Measurements from ENCODE around the gene MGAT4C. TPM values are rescaled to one million over a fixed set of nuclear protein-coding genes. Genes with fewer than 3 reads are reported as not detected.
"Not testable (repeated sequence)": the region's sequence is repeated elsewhere in the genome, so short reads cannot be mapped to it uniquely, and the experiment has no call there.

MGAT4C gene
- total RNA-seq, 1 donor from 2014 or later = 0.53 TPM

- H3K27me3 Mint-ChIP-seq = no peaks in the 10 kb centered on the region
- TF ChIP-seq, protein P1, sequence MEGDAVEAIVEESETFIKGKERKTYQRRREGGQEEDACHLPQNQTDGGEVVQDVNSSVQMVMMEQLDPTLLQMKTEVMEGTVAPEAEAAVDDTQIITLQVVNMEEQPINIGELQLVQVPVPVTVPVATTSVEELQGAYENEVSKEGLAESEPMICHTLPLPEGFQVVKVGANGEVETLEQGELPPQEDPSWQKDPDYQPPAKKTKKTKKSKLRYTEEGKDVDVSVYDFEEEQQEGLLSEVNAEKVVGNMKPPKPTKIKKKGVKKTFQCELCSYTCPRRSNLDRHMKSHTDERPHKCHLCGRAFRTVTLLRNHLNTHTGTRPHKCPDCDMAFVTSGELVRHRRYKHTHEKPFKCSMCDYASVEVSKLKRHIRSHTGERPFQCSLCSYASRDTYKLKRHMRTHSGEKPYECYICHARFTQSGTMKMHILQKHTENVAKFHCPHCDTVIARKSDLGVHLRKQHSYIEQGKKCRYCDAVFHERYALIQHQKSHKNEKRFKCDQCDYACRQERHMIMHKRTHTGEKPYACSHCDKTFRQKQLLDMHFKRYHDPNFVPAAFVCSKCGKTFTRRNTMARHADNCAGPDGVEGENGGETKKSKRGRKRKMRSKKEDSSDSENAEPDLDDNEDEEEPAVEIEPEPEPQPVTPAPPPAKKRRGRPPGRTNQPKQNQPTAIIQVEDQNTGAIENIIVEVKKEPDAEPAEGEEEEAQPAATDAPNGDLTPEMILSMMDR (IDR thresholded peaks at IDR 0.05; ENCODE audit: unreplicated experiment) = no peak
- H3K4me1 Mint-ChIP-seq (ENCODE audit: low read depth) = no peaks in the 10 kb centered on the region
- DNase-seq (ENCODE audit: low spot score, unreplicated experiment) = no peak
- no peak overlapping the region for H3K4me3 Mint-ChIP-seq (ENCODE audit: low read depth)
- H3K27ac Mint-ChIP-seq = no peak overlapping the region
- H3K9me3 Mint-ChIP-seq (ENCODE audit: low read depth) = no peaks in the 10 kb centered on the region
- no peaks in the 10 kb centered on the region for H3K36me3 Mint-ChIP-seq (ENCODE audit: insufficient read depth)
Observed at GRCh38 chr12:86097161-86097560, 159.0 kb downstream of the MGAT4C start.

GRCh38 chr12:86091681-86092080 lies 164.5 kb downstream of the MGAT4C start:
- Mint-ChIP-seq H3K9me3 (ENCODE audit: low read depth) (no peaks in the 10 kb centered on the region), H3K36me3 (ENCODE audit: insufficient read depth) (no peaks in the 10 kb centered on the region), H3K4me3 (ENCODE audit: low read depth) (no peak overlapping the region), H3K4me1 (ENCODE audit: low read depth) (no peaks in the 10 kb centered on the region), H3K27ac (no peak overlapping the region), H3K27me3 (no peaks in the 10 kb centered on the region)
- TF ChIP-seq, protein P1 (IDR thresholded peaks at IDR 0.05; ENCODE audit: unreplicated experiment) = no peak
- no peak for DNase-seq (ENCODE audit: low spot score, unreplicated experiment)

DNA sequence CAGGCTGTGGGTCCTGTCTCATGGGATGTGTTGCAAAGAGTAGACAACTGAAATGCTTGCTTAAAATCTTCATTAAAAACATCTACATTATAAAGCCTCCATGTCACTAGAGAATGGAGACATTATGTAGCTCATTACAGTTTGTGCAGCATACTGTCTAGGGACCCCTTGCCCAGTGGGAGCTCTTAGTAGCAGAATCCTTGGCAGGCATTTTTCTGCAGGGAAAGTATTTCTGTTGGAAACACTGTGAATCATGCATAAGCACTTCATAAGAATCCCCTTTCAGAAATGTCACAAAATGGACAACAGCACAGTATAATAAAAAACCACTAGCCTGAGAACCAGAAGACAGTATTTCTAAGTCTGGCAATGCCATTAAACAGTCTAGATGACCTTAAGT lies 174.3 kb downstream of the MGAT4C start:
- H3K36me3 Mint-ChIP-seq (ENCODE audit: insufficient read depth) = no peaks in the 10 kb centered on the region
- H3K4me3 Mint-ChIP-seq (ENCODE audit: low read depth) = no peak overlapping the region
- TF ChIP-seq, protein P1 (IDR thresholded peaks at IDR 0.05; ENCODE audit: unreplicated experiment) = no peak
- no peak overlapping the region for H3K27ac Mint-ChIP-seq
- no peaks in the 10 kb centered on the region for H3K9me3 Mint-ChIP-seq (ENCODE audit: low read depth)
- no peaks in the 10 kb centered on the region for H3K27me3 Mint-ChIP-seq
- no peaks in the 10 kb centered on the region for H3K4me1 Mint-ChIP-seq (ENCODE audit: low read depth)
- no peak for DNase-seq (ENCODE audit: low spot score, unreplicated experiment)

DNA sequence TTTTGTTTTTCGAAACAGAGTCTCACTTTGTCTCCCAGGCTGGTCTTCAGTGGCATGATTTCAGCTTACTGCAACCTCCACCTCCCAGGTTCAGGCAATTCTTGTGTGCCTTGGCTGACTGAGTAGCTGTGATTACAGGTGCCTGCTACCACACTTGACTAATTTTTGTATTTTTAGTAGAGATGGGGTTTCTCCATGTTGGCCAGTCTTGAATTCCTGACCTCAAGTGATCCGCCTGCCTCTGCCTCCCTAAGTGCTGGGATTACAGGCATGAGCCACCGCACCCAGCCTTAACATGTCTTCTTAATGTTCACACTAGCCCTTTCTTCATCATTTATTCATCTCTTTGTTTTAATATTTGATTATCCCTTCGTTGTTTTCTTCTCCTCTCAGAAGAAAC lies 197.1 kb downstream of the MGAT4C start:
- H3K27ac Mint-ChIP-seq; H3K36me3 Mint-ChIP-seq (ENCODE audit: insufficient read depth); H3K4me3 Mint-ChIP-seq (ENCODE audit: low read depth): not testable (repeated sequence)

DNA sequence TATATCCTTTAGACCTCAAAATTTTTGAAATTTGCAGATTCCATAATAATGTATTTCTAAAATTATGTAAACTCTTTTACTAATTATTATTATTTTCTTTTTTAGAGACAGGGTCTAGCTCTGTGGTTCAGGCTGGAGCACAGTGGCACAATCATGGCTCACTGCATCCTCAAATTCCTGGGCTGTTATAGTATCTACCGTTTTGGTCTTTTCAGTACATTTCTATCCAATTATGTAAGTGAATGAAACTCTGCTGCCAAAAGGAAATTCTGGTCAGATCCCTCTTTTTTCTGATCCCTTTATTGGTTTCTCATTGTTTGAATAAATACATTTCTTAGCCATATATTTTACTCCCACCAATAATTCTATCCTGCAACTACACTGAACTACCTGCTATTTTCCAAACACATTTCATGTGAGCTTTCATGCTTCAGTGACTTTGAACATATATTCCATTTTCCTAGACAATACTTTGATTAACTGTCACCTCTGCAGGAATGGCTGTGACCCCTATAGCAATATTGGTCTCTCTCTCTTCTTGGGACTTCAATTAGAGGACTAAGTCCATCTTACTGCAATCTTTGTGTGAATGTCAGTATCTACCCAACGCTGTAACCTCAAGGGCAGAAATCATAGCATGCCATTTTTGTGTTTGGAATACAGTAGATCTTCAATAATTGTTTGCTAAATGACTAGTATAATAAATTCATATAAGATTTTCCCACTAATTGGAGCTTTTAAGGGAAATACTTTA lies 198.9 kb downstream of the MGAT4C start:
- DNase-seq (ENCODE audit: low spot score, unreplicated experiment) = no peak
- no peaks in the 10 kb centered on the region for H3K4me1 Mint-ChIP-seq (ENCODE audit: low read depth)
- H3K4me3 Mint-ChIP-seq (ENCODE audit: low read depth) = no peak overlapping the region
- H3K27me3 Mint-ChIP-seq = no peaks in the 10 kb centered on the region
- H3K27ac Mint-ChIP-seq = no peak overlapping the region
- no peaks in the 10 kb centered on the region for H3K36me3 Mint-ChIP-seq (ENCODE audit: insufficient read depth)
- TF ChIP-seq, protein P1 (IDR thresholded peaks at IDR 0.05; ENCODE audit: unreplicated experiment) = no peak
- no peaks in the 10 kb centered on the region for H3K9me3 Mint-ChIP-seq (ENCODE audit: low read depth)

More for the DNA sequence above, 197.1 kb downstream of the MGAT4C start:
- not testable (repeated sequence) for H3K4me1 Mint-ChIP-seq (ENCODE audit: low read depth); H3K27me3 Mint-ChIP-seq; DNase-seq (ENCODE audit: low spot score, unreplicated experiment); H3K9me3 Mint-ChIP-seq (ENCODE audit: low read depth)

- Mint-ChIP-seq H3K4me1 (ENCODE audit: low read depth) (peaks cover 18% of the 10 kb centered on the region), H3K4me3 (ENCODE audit: low read depth) (no peak overlapping the region), H3K9me3 (ENCODE audit: low read depth) (no peaks in the 10 kb centered on the region), H3K27me3 (no peaks in the 10 kb centered on the region), H3K36me3 (ENCODE audit: insufficient read depth) (no peaks in the 10 kb centered on the region), H3K27ac (no peak overlapping the region)
- TF ChIP-seq, protein P1 (IDR thresholded peaks at IDR 0.05; ENCODE audit: unreplicated experiment) = no peak
- no peak for DNase-seq (ENCODE audit: low spot score, unreplicated experiment)
Observed at GRCh38 chr12:86052921-86053320, 203.3 kb downstream of the MGAT4C start.

Data from progenitor cell of endocrine pancreas (in vitro differentiated cells).